Suprapubic skin (tissue), 3 donors: ENCODE data around the gene KCNMB2.

Source experiments
- EP300 ChIP-seq: sonication (generic); formaldehyde crosslinking; IDR thresholded peaks from one replicate; pipeline ENCODE4 v1.6.1; 2017; ENCODE audit warnings: antibody characterized with exemption
- POLR2A ChIP-seq, 2 donors: fragments of 450-650 bp; IDR thresholded peaks; one replicate each; pipeline ENCODE4 v1.6.1; 2017; ENCODE audit warnings: antibody characterized with exemption in 2 of 2, mild to moderate bottlenecking in 2 of 2, moderate library complexity in 2 of 2
- TF ChIP-seq, protein P1 (sequence below), 2 donors: fragments of 200-600 bp in 1 of 2; fragments of 450-650 bp in 1 of 2; sonication (generic) in 1 of 2; IDR thresholded peaks; one replicate each; pipeline ENCODE4 v1.5.1; 2016 to 2019; ENCODE audit warnings: antibody characterized with exemption in 2 of 2, mild to moderate bottlenecking in 1 of 2, moderate library complexity in 1 of 2

GRCh38 chr3:178513546-178514380 lies 22.5 kb upstream of the KCNMB2 start:
- TF ChIP-seq, protein P1, sequence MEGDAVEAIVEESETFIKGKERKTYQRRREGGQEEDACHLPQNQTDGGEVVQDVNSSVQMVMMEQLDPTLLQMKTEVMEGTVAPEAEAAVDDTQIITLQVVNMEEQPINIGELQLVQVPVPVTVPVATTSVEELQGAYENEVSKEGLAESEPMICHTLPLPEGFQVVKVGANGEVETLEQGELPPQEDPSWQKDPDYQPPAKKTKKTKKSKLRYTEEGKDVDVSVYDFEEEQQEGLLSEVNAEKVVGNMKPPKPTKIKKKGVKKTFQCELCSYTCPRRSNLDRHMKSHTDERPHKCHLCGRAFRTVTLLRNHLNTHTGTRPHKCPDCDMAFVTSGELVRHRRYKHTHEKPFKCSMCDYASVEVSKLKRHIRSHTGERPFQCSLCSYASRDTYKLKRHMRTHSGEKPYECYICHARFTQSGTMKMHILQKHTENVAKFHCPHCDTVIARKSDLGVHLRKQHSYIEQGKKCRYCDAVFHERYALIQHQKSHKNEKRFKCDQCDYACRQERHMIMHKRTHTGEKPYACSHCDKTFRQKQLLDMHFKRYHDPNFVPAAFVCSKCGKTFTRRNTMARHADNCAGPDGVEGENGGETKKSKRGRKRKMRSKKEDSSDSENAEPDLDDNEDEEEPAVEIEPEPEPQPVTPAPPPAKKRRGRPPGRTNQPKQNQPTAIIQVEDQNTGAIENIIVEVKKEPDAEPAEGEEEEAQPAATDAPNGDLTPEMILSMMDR (IDR thresholded peaks at IDR 0.05): no peak
- no peak for TF ChIP-seq POLR2A (IDR thresholded peaks at IDR 0.05)
- no peak for TF ChIP-seq EP300
